HG03060 (cell line): ENCODE data around the gene KMO.

Source experiments
- ATAC-seq: cut with Tn5 transposase; IDR thresholded peaks from one replicate; pipeline ENCODE4 v1.9.1; 2021; ENCODE audit warnings: low read depth, moderate number of reproducible peaks; ENCODE audit not compliant: unreplicated experiment

The KMO gene

GRCh38 chr1:241642593-241642944 lies 110.4 kb downstream of the KMO start:
- ATAC-seq = no peak

GRCh38 chr1:241644259-241644658 lies 112.1 kb downstream of the KMO start:
- ATAC-seq = no peak

- ATAC-seq = no peak
Observed at GRCh38 chr1:241645199-241645598, 113.0 kb downstream of the KMO start.
